Endometrial microvascular endothelial cells (primary cell): ENCODE data around the gene DOCK11. TPM values are rescaled to one million over a fixed set of nuclear protein-coding genes. Genes with fewer than 3 reads are reported as not detected.

Experiments
- in situ Hi-C: cut with HindIII; loops from 2 replicates; pipeline ENCODE4 v1.10.0; 2017; ENCODE audit warnings: low sequenced_read_pairs, low pct_unique_long_range_greater_than_20kb; ENCODE audit errors: inconsistent ontology term
- total RNA-seq: library from RNA; depleted of rRNA; stranded (reverse); fragments of >200 nt; gene quantifications from one replicate; pipeline ENCODE4 v1.2.3, GENCODE V29; 2015; ENCODE audit errors: inconsistent ontology term

Gene DOCK11
- total RNA-seq, 1 donor from 2014 or later, result 1.4 TPM

GRCh38 chrX:118524344-118524743 lies 28.7 kb downstream of the DOCK11 start:
- in situ Hi-C loops, result no loop called here

- in situ Hi-C loops, result no loop called here
These were observed 29.6 kb downstream of the DOCK11 start for GRCh38 chrX:118525174-118525730.

GRCh38 chrX:118526149-118526548 lies 30.5 kb downstream of the DOCK11 start:
- in situ Hi-C loops, result no loop called here

GRCh38 chrX:118528071-118528737 lies 32.6 kb downstream of the DOCK11 start:
- in situ Hi-C loops, result no loop called here

GRCh38 chrX:118530219-118530911 lies 34.8 kb downstream of the DOCK11 start:
- in situ Hi-C loops, result no loop called here

- in situ Hi-C loops, result no loop called here
These were observed 39.3 kb downstream of the DOCK11 start for GRCh38 chrX:118534716-118535493.

- in situ Hi-C loops, result no loop called here
These were observed 40.6 kb downstream of the DOCK11 start for GRCh38 chrX:118536204-118536603.

GRCh38 chrX:118536687-118537461 lies 41.3 kb downstream of the DOCK11 start:
- in situ Hi-C loops, result no loop called here

- in situ Hi-C loops, result no loop called here
These were observed 42.8 kb downstream of the DOCK11 start for GRCh38 chrX:118538386-118538785.

GRCh38 chrX:118540342-118540741 lies 44.7 kb downstream of the DOCK11 start:
- in situ Hi-C loops, result no loop called here

GRCh38 chrX:118541482-118541881 lies 45.9 kb downstream of the DOCK11 start:
- in situ Hi-C loops, result no loop called here

- in situ Hi-C loops, result no loop called here
These were observed 49.9 kb downstream of the DOCK11 start for GRCh38 chrX:118545510-118545909.

- in situ Hi-C loops, result no loop called here
These were observed 53.2 kb downstream of the DOCK11 start for GRCh38 chrX:118548841-118549240.

- in situ Hi-C loops, result no loop called here
These were observed 55.2 kb downstream of the DOCK11 start for GRCh38 chrX:118550792-118551191.

- in situ Hi-C loops, result no loop called here
These were observed 55.8 kb downstream of the DOCK11 start for GRCh38 chrX:118551426-118551825.

- in situ Hi-C loops, result no loop called here
These were observed 56.7 kb downstream of the DOCK11 start for GRCh38 chrX:118552121-118552900.

GRCh38 chrX:118553042-118553710 lies 57.6 kb downstream of the DOCK11 start:
- in situ Hi-C loops, result no loop called here

GRCh38 chrX:118554511-118554910 lies 58.9 kb downstream of the DOCK11 start:
- in situ Hi-C loops, result no loop called here
